Tibial nerve (tissue), 3 donors: ENCODE data around the gene MED13L.

ENCODE experiments used
- POLR2A ChIP-seq, 2 donors: fragments of 450-650 bp; IDR thresholded peaks; one replicate each; pipeline ENCODE4 v1.6.1; 2017; ENCODE audit warnings: antibody characterized with exemption in 2 of 2, mild to moderate bottlenecking in 2 of 2, moderate library complexity in 2 of 2
- TF ChIP-seq, protein P1 (sequence below), 5 experiments: fragments of 200-600 bp in 3 of 5; fragments of 450-650 bp in 2 of 5; sonication (generic) in 3 of 5; IDR thresholded peaks; one replicate each; pipeline ENCODE4 v1.5.1; 2016 to 2019; ENCODE audit warnings: antibody characterized with exemption in 5 of 5, mild to moderate bottlenecking in 3 of 5, moderate library complexity in 2 of 5

DNA sequence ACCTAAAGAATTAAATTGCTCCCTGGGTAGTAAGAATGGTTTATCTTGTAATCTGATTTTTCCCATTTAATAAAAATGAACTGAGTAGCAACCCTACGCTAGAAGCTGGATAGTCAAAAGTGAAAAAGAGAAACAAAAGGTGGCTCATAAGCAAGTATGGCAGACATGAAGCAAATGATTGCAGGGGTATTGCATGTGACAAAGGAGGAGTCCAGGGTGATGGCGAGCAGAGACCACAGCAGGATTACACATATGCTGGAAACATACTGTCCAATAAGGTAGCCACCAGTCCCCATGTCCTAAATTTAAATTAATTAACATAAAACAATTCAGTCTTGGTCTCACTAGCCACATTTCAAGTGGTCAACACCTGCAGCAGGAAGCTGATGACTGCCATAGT lies 283.8 kb downstream of the MED13L start:
- TF ChIP-seq, protein P1, sequence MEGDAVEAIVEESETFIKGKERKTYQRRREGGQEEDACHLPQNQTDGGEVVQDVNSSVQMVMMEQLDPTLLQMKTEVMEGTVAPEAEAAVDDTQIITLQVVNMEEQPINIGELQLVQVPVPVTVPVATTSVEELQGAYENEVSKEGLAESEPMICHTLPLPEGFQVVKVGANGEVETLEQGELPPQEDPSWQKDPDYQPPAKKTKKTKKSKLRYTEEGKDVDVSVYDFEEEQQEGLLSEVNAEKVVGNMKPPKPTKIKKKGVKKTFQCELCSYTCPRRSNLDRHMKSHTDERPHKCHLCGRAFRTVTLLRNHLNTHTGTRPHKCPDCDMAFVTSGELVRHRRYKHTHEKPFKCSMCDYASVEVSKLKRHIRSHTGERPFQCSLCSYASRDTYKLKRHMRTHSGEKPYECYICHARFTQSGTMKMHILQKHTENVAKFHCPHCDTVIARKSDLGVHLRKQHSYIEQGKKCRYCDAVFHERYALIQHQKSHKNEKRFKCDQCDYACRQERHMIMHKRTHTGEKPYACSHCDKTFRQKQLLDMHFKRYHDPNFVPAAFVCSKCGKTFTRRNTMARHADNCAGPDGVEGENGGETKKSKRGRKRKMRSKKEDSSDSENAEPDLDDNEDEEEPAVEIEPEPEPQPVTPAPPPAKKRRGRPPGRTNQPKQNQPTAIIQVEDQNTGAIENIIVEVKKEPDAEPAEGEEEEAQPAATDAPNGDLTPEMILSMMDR (IDR thresholded peaks at IDR 0.05), result no peak
- TF ChIP-seq POLR2A (IDR thresholded peaks at IDR 0.05), result no peak
